Measurements from ENCODE around the gene ARHGAP24.

- TF ChIP-seq, protein P1, sequence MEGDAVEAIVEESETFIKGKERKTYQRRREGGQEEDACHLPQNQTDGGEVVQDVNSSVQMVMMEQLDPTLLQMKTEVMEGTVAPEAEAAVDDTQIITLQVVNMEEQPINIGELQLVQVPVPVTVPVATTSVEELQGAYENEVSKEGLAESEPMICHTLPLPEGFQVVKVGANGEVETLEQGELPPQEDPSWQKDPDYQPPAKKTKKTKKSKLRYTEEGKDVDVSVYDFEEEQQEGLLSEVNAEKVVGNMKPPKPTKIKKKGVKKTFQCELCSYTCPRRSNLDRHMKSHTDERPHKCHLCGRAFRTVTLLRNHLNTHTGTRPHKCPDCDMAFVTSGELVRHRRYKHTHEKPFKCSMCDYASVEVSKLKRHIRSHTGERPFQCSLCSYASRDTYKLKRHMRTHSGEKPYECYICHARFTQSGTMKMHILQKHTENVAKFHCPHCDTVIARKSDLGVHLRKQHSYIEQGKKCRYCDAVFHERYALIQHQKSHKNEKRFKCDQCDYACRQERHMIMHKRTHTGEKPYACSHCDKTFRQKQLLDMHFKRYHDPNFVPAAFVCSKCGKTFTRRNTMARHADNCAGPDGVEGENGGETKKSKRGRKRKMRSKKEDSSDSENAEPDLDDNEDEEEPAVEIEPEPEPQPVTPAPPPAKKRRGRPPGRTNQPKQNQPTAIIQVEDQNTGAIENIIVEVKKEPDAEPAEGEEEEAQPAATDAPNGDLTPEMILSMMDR (conservative IDR thresholded peaks at IDR 0.05; ENCODE audit: low read depth in 2 of 2) = no peak
- TF ChIP-seq JUNB (IDR thresholded peaks at IDR 0.05; ENCODE audit: unreplicated experiment) = no peak
- TF ChIP-seq EZH2 (IDR thresholded peaks at IDR 0.05; ENCODE audit: low read depth, unreplicated experiment) = no peak
These were observed 265.5 kb downstream of the ARHGAP24 start for GRCh38 chr4:85740431-85740861.
